SKM-1 treated with dmso at 0.1 percent for 144 hours (cell line): ENCODE data around the gene CAMK2B.
"Not testable (repeated sequence)": the region's sequence is repeated elsewhere in the genome, so short reads cannot be mapped to it uniquely, and the experiment has no call there.

ENCODE experiments used
- DNase-seq: peaks from one replicate; lab custom pipeline; 2025; ENCODE audit not compliant: unreplicated experiment; lab: John Stamatoyannopoulos, UW

The CAMK2B gene

DNA sequence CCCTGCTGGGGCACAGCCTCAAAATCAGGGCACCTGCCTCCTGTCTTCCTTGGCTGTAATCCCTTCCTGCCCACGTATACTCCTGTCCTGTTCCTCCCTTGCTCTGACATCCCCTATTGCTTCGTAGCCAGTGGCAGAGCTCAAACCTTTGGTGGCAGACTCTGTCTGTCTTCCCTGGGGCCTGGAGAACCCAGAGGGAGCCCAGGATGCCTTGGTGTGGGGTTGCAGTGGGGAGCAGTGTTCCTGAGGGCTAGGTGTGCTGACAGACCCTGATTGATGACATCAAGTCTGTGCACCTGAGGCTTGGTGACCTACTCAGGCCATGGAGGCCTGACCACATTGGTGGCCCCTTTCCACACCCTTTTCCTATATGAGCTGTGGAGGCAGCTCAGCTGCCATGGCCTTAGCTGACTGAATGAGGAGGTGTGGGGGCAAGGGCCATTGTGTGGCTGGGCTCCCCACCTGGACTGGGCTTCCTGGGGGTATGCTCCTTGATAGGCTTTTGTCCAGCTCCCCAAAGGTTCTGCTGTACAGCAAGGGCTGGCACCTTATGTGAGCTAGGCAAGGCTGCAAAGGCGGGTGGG is 130.7 kb downstream of the CAMK2B start:
- no peak for DNase-seq

DNA sequence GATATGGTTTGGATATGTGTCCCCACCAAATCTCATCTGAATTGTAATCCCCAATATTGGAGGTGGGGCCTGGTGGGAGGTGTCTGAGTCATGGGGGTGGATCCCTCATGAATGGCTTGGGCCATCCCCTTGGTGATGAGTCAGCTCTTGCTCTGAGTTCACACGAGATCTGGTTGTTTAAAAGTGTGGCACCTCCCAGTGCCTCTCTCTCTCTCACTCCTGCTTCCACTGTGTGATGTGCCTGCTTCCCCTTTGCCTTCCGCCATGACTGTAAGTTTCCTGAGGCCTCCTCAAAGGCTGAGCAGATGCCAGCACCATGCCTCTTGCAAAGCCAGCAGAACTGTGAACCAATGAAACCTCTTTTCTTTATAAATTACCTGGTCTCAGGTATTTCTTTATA is 131.3 kb downstream of the CAMK2B start:
- no peak for DNase-seq

DNA sequence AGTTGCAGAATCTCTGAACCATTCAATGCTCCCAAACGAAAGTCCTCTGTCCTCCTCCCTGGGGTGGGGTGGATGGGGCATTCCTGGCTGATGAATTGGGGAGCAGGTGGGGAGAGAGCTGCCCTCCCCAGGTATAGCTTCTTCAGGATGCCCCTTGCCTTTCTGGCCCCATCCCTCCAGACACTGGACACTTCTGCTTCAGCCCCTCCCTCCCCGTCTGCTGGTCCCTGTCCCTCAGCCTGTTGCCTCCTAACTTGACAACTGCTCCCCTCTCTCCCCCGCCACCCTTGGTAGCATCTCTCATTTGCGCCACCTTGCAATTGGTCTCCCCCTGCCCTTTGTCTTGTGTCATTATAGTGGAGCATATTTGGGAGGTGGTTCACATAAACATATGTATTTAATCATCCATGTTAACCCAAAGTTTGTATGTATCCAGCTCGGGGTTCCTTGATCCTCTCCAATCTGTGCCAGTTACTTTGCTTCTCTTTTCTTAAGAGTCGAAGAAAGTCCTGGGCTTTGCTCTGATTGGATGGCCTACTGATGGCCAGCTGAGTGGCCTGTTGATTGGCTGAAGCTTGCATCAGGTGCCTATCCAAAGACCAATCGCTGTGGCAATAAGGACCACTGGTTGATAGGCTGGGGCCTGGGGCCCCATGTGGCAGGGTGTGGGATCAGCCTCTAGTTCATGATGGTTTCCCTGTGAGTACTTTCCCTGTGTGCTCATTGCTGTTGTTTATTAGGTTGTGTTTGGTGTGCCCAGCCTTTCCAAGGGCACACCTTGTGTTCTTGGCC is 132.2 kb downstream of the CAMK2B start:
- DNase-seq: no peak

DNA sequence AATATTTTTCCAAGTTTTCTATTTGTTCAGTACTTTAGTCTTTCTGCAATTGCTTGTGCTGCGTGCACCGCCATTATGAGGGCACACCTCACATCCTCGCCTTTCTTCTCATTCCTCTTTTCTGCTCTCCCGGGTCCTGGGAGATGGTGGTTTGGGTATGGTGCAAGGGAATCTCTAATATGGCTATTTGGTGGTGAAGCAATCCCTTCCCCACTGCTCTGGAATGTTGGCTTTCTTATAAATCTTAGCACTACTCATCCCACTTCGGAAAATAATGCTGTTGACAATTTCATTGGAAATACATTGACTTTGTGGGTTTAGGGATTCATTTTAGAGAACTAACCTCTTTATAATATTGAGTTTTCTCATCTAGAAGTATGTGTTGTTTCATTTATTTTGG is 134.2 kb downstream of the CAMK2B start:
- no peak for DNase-seq

DNA sequence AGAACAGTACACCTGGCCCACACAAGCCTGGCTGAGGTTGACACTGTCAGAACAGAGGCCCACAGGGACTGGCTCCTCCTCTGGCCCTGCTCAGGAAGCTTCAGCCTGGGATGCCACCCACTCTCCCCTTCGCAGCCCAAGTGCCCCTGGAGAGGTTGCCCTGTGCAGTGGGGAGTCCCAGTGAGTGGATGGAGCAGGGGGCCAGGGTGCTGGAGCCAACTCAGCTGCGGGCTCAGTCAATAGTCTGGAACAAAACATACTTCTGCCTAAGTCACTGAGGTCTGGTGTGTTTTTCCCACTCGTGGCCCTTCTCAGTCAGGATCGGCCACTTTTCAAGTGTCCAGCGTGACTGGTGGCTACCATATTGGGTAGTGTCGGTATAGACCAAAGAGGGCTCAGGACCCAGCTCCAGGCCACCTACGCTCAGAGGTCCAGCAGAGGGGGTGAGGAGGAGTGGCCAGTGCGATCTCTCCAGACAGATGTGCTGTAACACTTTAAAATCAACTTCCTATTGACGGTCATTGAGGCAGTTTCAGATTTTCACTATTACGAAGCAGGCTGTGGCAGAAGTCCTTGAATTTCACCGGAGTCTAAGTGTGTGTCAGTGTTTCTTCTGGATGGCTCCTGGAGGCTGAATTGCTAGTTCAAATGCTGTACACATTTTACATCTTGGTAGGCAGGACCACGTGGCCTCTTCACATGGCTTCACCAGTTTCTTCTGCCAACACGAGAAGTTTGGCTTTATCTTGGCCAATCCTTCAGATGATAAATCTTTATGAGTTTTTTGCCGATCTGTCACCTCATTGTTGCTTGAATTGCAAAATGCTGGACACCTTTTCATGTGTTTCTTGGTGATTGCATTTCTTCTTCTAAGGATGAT is 135.2 kb downstream of the CAMK2B start:
- DNase-seq: no peak

DNA sequence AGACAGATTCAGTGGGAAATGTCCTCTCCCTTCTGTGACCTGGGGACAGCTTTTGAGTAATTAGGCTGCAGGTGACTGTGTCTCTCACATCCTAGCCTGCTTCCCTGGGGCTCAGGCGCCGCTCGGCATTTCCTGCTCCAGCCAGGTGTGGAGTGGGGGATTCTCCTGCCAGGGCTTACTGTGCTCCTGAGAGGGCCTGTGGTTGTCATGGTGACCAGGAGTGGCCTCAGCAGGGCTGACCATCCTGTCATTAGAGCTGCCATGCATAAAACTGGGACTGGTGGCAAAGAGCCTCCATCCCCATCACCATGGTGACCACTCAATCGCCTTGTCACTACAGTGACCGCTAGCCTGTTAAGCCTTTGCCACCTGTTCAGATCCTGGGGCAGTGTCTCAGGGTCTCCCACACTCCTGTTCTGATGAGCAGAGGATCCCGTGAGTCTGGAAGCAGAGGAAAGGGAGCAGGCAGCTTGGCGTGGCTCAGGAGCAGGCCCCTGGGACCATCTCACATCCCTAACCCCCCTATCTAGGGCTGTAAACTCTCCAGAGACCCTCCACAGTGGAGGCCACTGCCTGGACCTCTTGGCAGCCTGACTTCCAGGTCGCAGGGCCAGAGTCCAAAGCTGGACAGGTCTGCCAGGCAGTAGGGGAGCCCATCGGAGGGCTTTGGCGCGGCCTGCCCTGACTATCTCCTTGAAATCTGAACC is 136.0 kb downstream of the CAMK2B start, which contains the start of gene GCK:
Gene GCK (minus strand): TSS at position 154 of the 707 bp plus-strand sequence. CDS start 486 bp downstream, outside the sequence.
- DNase-seq: no peak

DNA sequence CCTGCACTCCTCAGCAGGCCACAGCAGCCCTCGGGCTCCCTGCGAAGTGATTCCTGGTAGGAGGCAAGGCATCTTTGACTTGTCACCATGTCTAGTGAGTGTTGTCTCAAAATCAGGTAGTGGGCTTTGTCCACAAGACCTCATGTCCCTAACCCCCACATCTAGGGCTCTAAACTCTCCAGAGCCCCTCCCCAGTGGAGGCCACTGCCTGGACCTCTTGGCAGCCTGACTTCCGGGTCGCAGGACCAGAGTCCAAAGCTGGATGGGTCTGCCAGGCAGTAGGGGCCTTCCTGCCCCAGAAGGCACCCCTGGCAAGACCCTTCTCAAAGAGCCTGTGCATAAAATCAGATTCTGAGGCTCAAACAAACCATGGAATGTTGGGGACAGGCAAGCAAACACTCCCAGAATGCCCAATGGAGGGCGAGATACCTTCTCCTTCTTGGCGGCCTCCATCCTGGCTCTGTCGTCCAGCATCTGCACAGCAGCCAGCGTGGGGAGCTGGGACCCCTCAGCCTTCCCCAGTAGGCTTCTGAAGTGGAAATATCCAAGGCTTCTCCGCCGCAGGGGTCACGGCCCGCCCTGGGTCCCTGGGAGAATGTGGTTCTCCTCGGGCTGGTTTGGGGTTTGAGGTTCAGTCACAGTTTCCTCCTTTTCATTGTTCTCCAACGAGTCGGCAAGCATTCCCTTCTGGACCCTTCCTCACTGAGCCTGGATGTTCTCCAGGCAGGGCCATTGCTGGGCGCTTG is 136.7 kb downstream of the CAMK2B start:
- DNase-seq: no peak

DNA sequence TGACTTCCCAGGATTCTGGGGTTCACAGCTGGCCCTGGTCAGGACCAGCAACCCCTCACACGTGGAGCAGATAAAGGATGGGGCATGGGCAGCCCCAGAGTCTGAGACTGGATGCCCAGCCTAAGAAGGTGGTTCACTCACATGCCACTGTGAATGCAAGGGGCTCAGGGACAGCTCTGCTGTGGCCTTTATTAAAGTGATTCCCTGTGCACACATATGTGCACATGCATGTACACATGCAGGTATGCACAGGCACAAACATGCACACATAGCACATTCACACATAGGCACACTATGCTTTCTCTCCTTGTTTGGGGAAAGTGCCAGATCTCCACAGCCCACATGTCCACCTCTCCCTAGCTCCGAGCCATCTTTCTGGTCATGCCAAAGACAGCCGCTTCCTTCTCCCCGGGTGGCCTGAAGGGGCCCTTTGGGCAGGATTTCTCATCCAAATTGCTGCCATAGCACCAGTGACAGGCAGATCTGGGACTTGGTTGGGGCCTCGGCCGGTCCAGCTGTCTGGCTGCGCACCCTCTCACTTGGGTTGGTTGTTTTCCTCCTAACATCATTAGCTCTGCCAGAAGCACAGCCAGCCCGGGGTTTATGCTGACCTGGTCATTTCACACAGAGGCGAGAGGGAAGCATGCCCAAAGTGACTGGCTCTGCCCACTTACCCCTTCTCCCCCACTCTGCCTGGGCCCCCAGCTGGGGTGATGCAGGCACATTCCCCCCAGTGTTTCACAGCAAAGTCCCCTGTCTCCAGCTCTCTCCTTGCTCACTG is 137.6 kb downstream of the CAMK2B start:
- no peak for DNase-seq

DNA sequence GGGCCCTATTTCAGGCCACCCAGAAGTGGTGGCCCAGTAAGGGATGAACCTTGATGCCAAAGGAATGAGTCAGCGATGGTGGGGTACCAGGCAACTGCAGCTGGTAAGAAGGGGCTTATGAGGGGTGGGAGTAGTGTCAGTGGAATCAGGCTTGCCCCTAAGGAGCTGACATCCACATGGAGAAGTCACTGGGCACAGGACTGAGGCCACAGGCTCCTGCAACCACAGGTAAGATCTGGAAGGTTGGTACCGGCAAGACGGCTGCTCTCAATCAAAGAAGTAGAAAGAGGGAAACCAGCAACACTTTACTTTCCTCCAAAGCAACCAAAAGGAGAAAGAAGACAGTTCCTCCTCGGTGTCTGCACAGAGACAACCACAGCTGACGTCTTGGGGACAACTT is 138.7 kb downstream of the CAMK2B start:
- no peak for DNase-seq

DNA sequence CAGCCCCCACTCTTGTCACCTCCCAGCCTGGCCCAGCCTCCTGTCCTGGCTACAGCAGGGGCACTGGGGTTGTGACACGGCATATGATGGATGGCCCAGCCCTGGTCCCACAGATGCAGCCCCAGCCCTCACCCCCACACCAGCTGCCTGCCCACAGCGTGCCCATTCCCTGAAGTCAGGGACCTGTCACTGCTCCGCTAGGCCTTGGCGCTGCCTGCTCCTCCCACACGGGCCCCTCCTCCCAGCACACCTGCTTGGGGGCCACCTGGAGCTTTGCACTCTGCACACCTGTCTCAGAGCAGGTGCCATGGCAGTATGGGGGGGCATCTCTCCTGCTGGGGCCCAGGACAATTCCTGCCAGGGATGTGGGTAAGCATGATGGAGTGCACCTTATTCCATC is 139.7 kb downstream of the CAMK2B start:
- no peak for DNase-seq

DNA sequence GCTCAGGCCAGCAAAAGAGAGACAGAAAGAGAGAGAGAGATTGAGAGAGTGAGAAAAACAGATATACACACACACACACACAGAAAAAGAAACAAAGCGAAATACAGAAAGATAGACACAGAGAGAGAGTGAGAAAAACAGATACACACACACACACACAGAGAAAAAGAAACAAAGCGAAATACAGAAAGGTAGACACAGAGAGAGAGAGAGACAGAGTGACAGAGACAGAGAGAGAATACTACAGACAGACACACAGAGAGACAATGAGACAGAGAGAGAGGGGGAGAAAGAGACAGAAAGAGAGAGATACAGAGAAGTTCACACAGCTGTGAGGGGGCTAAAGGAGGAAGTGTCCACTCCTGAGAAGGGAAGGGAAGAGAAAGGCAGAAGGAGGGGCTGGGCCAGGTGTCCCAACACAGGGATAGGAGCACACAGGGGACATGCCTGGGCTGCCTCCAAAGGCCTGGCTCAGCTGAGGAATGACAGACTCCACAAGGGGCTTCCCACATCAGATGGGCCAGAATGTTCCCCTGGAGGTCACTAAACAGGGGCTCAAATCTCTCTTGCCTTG is 140.4 kb downstream of the CAMK2B start:
- no peak for DNase-seq

DNA sequence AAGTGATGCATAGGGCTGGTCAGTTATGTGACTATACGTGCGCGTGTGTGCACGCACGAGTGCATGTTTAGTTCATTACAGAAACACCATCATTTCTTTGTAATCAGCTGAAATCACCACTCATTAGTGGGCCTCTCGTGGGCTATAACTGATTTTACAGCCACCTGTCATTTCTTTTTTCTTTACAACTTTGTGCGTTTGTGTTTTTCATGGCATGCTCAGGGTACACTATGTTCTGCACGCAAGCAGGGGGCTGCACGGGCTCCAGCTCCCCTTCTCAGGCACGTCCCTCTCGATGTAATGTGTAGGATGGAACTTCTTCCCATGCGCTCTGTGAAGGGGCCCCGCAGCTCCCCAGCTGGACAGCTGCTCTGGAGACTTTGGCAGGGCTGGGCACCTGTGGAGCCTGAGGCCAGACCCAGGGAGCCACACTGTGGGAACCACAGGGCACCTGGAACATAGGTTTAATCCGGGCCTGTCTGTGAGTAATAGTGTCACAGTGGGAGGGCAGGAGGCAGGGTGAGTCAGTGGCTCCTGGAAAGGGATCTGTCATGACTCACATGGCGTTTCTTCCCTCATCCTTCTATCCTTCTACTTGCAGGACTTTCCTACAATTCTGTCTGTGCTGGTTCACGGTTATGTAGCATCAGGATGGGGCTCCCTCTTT is 141.1 kb downstream of the CAMK2B start:
- DNase-seq: no peak

DNA sequence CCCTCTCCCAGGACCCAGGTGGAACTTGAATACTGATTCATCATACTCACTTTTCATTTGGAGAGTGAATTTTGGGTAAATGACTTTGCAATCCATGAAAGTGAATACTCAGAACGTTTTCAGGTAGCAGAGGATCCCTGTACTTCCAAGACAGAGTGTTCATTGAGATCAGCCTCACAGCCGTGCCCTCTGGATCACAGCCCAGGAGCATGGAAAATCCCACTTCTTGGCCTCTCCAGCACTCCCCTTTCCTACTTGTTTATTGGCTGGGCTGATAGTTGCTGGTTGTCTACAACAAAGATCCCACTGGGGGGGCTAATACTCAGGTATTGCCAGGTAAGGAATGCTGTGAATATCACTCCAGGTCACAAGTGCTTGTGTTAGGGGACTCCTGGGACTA is 142.0 kb downstream of the CAMK2B start:
- no peak for DNase-seq

DNA sequence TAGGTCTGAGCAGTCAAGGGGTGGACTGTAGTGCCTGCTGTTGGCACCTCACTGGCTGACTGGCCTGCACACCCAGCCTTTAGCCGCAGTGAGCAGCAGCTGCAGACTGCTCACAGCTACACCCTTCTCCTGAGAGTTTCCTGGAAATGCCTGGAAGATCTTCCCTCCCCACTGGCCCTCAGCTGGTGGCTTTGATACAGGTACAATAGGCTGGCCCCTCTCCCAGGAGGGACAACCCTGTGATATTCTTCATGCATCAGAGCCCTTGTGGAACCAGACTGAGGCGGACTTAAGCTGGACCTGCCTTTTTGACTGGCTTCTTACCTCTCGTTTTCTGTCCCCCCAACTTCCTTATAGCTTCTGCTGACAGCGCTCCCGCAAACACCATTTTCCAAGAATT is 142.6 kb downstream of the CAMK2B start:
- DNase-seq: no peak

DNA sequence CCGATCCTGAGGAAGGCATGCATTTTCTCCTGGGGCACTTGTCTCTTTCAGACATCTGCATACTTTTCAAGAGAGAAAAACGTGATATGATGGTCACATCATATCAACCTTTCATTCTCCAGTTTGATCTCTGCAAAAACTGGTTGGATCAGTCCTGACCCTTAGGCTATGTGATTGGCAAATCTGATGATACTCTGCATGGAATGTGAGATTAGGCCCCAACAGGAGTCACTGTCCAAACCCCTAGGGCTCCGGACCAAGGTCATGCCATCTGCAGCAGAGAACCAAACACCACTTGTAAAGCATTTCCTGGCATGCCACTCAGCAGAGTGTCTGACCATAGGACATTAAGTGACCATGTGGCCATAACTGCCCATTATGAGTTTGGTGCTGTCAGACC is 144.8 kb downstream of the CAMK2B start:
- DNase-seq: no peak

DNA sequence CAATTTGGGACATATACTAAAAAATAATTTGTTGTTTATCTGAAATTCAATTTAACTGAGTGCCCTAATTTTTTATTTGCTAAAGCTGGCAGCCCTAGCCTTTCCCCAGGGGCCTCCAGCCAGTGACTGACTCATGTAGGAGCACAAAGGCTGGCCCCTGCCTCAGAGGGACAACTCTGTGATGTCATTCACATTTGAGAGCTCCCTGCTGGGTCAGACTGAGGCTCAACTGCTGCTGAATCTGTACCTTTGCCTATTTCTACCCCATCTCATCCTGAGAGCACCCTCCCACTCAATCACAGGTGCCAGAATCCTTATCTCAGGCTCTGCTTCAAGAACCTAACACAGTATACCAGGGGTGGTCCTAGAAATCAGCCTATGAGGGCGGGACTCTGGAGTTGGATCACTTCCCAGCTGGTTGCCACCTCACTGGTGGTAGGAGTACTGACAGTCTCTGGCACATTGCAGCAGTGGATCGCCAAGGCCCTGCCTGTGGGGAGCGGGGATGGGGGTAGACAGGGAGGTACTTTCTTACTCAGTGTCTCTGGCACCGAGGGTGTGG is 147.7 kb downstream of the CAMK2B start:
- no peak for DNase-seq

DNA sequence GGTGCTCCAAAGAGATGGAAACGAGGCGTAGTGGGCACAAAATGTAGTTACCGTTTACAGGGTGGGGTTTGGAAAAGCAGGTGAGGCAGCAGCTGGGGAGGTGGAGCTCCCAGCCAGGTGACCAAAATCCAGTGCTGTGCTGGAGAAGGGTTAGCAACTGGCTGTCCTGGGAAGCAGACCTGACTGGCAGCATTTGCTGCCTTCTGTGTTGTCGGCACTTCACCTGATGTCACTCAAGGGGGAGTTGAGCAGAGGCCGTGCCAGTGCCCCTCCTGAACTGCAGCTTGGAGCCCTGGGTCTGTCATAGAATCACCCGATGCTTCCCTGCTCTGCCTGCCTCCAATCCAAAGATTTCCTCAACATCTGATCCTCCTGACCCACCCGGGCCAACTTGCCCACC is 148.9 kb downstream of the CAMK2B start:
- no peak for DNase-seq

DNA sequence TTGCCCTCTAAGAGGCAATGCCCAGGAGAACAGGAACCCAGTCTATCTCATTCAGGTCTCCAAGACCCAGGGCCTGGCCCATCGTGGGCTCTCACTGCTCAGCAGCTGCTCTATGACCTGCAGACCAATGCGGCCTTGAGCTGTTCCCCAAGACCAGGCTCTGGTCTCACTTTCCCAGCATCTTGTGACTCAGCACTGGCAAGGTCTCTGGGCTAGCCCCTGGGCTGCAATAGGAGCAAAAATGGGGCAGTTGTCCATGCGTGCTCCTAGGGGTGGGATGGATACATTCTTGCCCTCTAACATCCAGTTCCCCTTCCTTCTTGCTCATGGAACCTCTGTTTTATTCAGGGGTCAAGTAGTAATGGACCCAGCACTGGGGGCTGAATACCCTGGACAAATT is 149.7 kb downstream of the CAMK2B start:
- no peak for DNase-seq

DNA sequence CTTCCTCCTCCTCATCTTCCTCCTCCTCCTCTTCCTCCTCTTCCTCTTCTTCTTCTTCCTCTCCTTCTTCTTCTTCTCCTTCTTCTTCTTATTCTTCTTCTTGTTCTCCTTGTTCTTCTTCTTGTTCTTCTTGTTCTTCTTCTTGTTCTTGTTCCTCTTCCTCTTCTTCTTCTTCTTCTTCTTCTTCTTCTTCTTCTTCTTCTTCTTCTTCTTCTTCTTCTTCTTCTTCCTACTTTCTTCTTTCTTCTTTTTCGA is 150.8 kb downstream of the CAMK2B start:
- not testable (repeated sequence) for DNase-seq
